Measurements from ENCODE around the gene RPL15. TPM values are rescaled to one million over a fixed set of nuclear protein-coding genes. Genes with fewer than 3 reads are reported as not detected.

RPL15 gene
- total and polyA plus RNA-seq, 2 donors (not counting 1 experiment from before 2014, with no cell fraction given) = 2,177 to 5,195 TPM

- H3K27ac Mint-ChIP-seq = no peak overlapping the region
- intact Hi-C loops (cut with micrococcal nuclease) = no loop called here
Measured at GRCh38 chr3:23942546-23942945, 25.6 kb downstream of the RPL15 start.

More at GRCh38 chr3:23942546-23942945, 25.6 kb downstream of the RPL15 start:
- no peaks in the 10 kb centered on the region for H3K36me3 ChIP-seq (replicated peaks in 1 of 2; ENCODE audit: control extremely low read depth in 1 of 2, control insufficient read depth in 1 of 2, extremely low read depth in 1 of 2, insufficient read depth in 2 of 2, low read length in 1 of 2)
- peaks cover 11% of the 10 kb centered on the region for H3K79me2 ChIP-seq (ENCODE audit: control insufficient read depth, insufficient read depth, low read length)
- CTCF ChIA-PET = interaction anchor here (0.6 kb wide), 1 partner anchor 27 kb away, joined by 3 read pairs; no protein-coding TSS in a partner anchor
- peaks cover 21% of the 10 kb centered on the region for H3K4me1 Mint-ChIP-seq
- POLR2A ChIA-PET = no interaction called here
- H3K9ac ChIP-seq (ENCODE audit: low read length) = no peak overlapping the region
- no peak overlapping the region for H2AFZ ChIP-seq (ENCODE audit: insufficient read depth, low read depth, low read length, poor library complexity, severe bottlenecking)
- no peak for ATAC-seq (ENCODE audit: low read depth)
- H3K9me3 ChIP-seq (ENCODE audit: control extremely low read depth in 1 of 3, control insufficient read depth in 2 of 3, insufficient read depth in 1 of 3, low read length in 2 of 3) = peaks cover 0 to 5% (median 4%) of the 10 kb centered on the region in 3 donors
- DNase-seq = no peak
- H3K4me3 Mint-ChIP-seq = no peak overlapping the region
- H3K4me3 ChIP-seq (ENCODE audit: control extremely low read depth in 1 of 5, extremely low read depth in 1 of 5, insufficient read depth in 1 of 5, low read depth in 2 of 5, low read length in 4 of 5) = no peak overlapping the region
- 98% methylated on average over 7 of the region's 11 CpGs for WGBS (ENCODE audit: insufficient coverage)
- H3K27ac ChIP-seq (ENCODE audit: low read length in 2 of 2) = no peak overlapping the region
- H3K27me3 ChIP-seq (replicated peaks in 1 of 4; ENCODE audit: control extremely low read depth in 1 of 4, control insufficient read depth in 3 of 4, insufficient read depth in 4 of 4, low read length in 3 of 4) = no peaks in the 10 kb centered on the region
- H3K4me1 ChIP-seq (ENCODE audit: control insufficient read depth in 2 of 2, insufficient read depth in 2 of 2, low read length in 2 of 2) = peaks cover 14 to 17% of the 10 kb centered on the region in 2 donors
- H4K20me1 ChIP-seq (ENCODE audit: control insufficient read depth, insufficient read depth, low read length, poor library complexity, severe bottlenecking) = peaks cover 11% of the 10 kb centered on the region
- TF ChIP-seq CTCF (IDR thresholded peaks at IDR 0.05) (no peak), EZH2 (IDR thresholded peaks at IDR 0.05; ENCODE audit: borderline replicate concordance, insufficient read depth, low read depth, low read length, poor library complexity, severe bottlenecking) (no peak)
- no peaks in the 10 kb centered on the region for H3K9me3 Mint-ChIP-seq (ENCODE audit: insufficient read depth)
- H3K4me2 ChIP-seq (replicated peaks; ENCODE audit: low read depth, low read length, poor library complexity, severe bottlenecking) = no peak overlapping the region
- no peaks in the 10 kb centered on the region for H3K27me3 Mint-ChIP-seq
